NCI-H82 treated with DMSO at 0.1 percent for 48 hours (cell line): ENCODE measurements around the gene RAB6A.
A peak's percentile ranks its signal among the peaks of the same experiment; 100 is the strongest.

Experiments used
- DNase-seq: peaks from one replicate; lab custom pipeline; 2025; ENCODE audit not compliant: unreplicated experiment; lab: John Stamatoyannopoulos, UW

The RAB6A gene

GRCh38 chr11:73633999-73634398, 126.9 kb downstream of the RAB6A start:
- no peak for DNase-seq

- DNase-seq, result no peak
Measured at GRCh38 chr11:73632996-73633395, 127.9 kb downstream of the RAB6A start.

- no peak for DNase-seq
Measured at GRCh38 chr11:73629907-73630306, 131.0 kb downstream of the RAB6A start.

GRCh38 chr11:73625696-73626318, 135.1 kb downstream of the RAB6A start:
- peak; percentile 86 for DNase-seq
